ENCODE data around the gene IL1RN.
A peak's percentile ranks its signal among the peaks of the same experiment; 100 is the strongest.
"Not testable (repeated sequence)": the region's sequence is repeated elsewhere in the genome, so short reads cannot be mapped to it uniquely, and the experiment has no call there.

Gene IL1RN

GRCh38 chr2:113091231-113091896 is 36.0 kb upstream of the IL1RN start:
- DNase-seq (ENCODE audit: low spot score in 2 of 2), result no peak

GRCh38 chr2:113092864-113093612 is 34.4 kb upstream of the IL1RN start:
- Mint-ChIP-seq H3K9me3 (no peaks in the 10 kb centered on the region), H3K27ac (ENCODE audit: low read depth) (no peak overlapping the region), H3K36me3 (ENCODE audit: insufficient read depth) (no peaks in the 10 kb centered on the region), H3K4me3 (no peak overlapping the region), H3K27me3 (peaks cover 10% of the 10 kb centered on the region), H3K4me1 (peaks cover 5% of the 10 kb centered on the region)
- no peak for ATAC-seq (replicated peaks; ENCODE audit: extremely low read depth, poor library complexity, severe bottlenecking)
- DNase-seq (ENCODE audit: low spot score in 2 of 2), result no peak

More at GRCh38 chr2:113091231-113091896, 36.0 kb upstream of the IL1RN start:
- ATAC-seq (replicated peaks; ENCODE audit: extremely low read depth, poor library complexity, severe bottlenecking), result no peak
- Mint-ChIP-seq H3K9me3 (no peaks in the 10 kb centered on the region), H3K36me3 (ENCODE audit: insufficient read depth) (no peaks in the 10 kb centered on the region), H3K4me3 (no peak overlapping the region), H3K4me1 (no peaks in the 10 kb centered on the region), H3K27me3 (peaks cover 10% of the 10 kb centered on the region), H3K27ac (ENCODE audit: low read depth) (no peak overlapping the region)

GRCh38 chr2:113093613-113093977 is 33.8 kb upstream of the IL1RN start:
- ATAC-seq (replicated peaks; ENCODE audit: extremely low read depth, poor library complexity, severe bottlenecking), result no peak
- Mint-ChIP-seq H3K4me1 (peaks cover 10% of the 10 kb centered on the region), H3K4me3 (no peak overlapping the region), H3K27ac (ENCODE audit: low read depth) (no peak overlapping the region), H3K9me3 (no peaks in the 10 kb centered on the region), H3K27me3 (peaks cover 10% of the 10 kb centered on the region), H3K36me3 (ENCODE audit: insufficient read depth) (peaks cover 1% of the 10 kb centered on the region)
- no peak for DNase-seq (ENCODE audit: low spot score in 2 of 2)

GRCh38 chr2:113096306-113096705 is 31.1 kb upstream of the IL1RN start:
- H3K9me3 Mint-ChIP-seq; ATAC-seq (replicated peaks; ENCODE audit: extremely low read depth, poor library complexity, severe bottlenecking): not testable (repeated sequence)

GRCh38 chr2:113096842-113097618 is 30.4 kb upstream of the IL1RN start:
- DNase-seq (ENCODE audit: low spot score in 2 of 2); H3K4me3 Mint-ChIP-seq; H3K27ac Mint-ChIP-seq (ENCODE audit: low read depth); ATAC-seq (replicated peaks; ENCODE audit: extremely low read depth, poor library complexity, severe bottlenecking); H3K36me3 Mint-ChIP-seq (ENCODE audit: insufficient read depth); H3K9me3 Mint-ChIP-seq: not testable (repeated sequence)
- H3K4me1 Mint-ChIP-seq, result peaks cover 10% of the 10 kb centered on the region
- H3K27me3 Mint-ChIP-seq, result peaks cover 10% of the 10 kb centered on the region

More at GRCh38 chr2:113096306-113096705, 31.1 kb upstream of the IL1RN start:
- not testable (repeated sequence) for DNase-seq (ENCODE audit: low spot score in 2 of 2); H3K27ac Mint-ChIP-seq (ENCODE audit: low read depth); H3K4me3 Mint-ChIP-seq; H3K36me3 Mint-ChIP-seq (ENCODE audit: insufficient read depth)
- Mint-ChIP-seq H3K4me1 (peaks cover 10% of the 10 kb centered on the region), H3K27me3 (peaks cover 10% of the 10 kb centered on the region)

GRCh38 chr2:113098041-113098440 is 29.4 kb upstream of the IL1RN start:
- ATAC-seq (replicated peaks; ENCODE audit: extremely low read depth, poor library complexity, severe bottlenecking) (no peak), DNase-seq (ENCODE audit: low spot score in 2 of 2) (no peak)
- peak overlapping the region; percentile 85 for H3K27ac Mint-ChIP-seq (ENCODE audit: low read depth)
- peaks cover 10% of the 10 kb centered on the region for H3K4me1 Mint-ChIP-seq
- H3K9me3 Mint-ChIP-seq, result no peaks in the 10 kb centered on the region
- H3K27me3 Mint-ChIP-seq, result peaks cover 10% of the 10 kb centered on the region
- H3K4me3 Mint-ChIP-seq, result peak overlapping the region; percentile 64
- peaks cover 1% of the 10 kb centered on the region for H3K36me3 Mint-ChIP-seq (ENCODE audit: insufficient read depth)

GRCh38 chr2:113098532-113098931 is 28.9 kb upstream of the IL1RN start:
- ATAC-seq (replicated peaks; ENCODE audit: extremely low read depth, poor library complexity, severe bottlenecking), result no peak
- H3K36me3 Mint-ChIP-seq (ENCODE audit: insufficient read depth), result peaks cover 1% of the 10 kb centered on the region
- DNase-seq (ENCODE audit: low spot score in 2 of 2), result no peak
- peak overlapping the region; percentile 64 for H3K4me3 Mint-ChIP-seq
- peak overlapping the region; percentile 85 for H3K27ac Mint-ChIP-seq (ENCODE audit: low read depth)
- H3K4me1 Mint-ChIP-seq, result peaks cover 10% of the 10 kb centered on the region
- H3K27me3 Mint-ChIP-seq, result peaks cover 10% of the 10 kb centered on the region
- no peaks in the 10 kb centered on the region for H3K9me3 Mint-ChIP-seq

- no peak for ATAC-seq (replicated peaks; ENCODE audit: extremely low read depth, poor library complexity, severe bottlenecking)
- Mint-ChIP-seq H3K27ac (ENCODE audit: low read depth) (no peak overlapping the region), H3K4me3 (no peak overlapping the region), H3K9me3 (no peaks in the 10 kb centered on the region), H3K4me1 (peaks cover 10% of the 10 kb centered on the region), H3K36me3 (ENCODE audit: insufficient read depth) (peaks cover 1% of the 10 kb centered on the region), H3K27me3 (peaks cover 6% of the 10 kb centered on the region)
- DNase-seq (ENCODE audit: low spot score in 2 of 2), result no peak
These were observed 25.3 kb upstream of the IL1RN start for GRCh38 chr2:113102133-113102532.

- Mint-ChIP-seq H3K36me3 (ENCODE audit: insufficient read depth) (peaks cover 1% of the 10 kb centered on the region), H3K4me3 (no peak overlapping the region), H3K27me3 (peaks cover 13% of the 10 kb centered on the region), H3K9me3 (no peaks in the 10 kb centered on the region), H3K4me1 (peaks cover 3% of the 10 kb centered on the region), H3K27ac (ENCODE audit: low read depth) (no peak overlapping the region)
- DNase-seq (ENCODE audit: low spot score in 2 of 2) (no peak), ATAC-seq (replicated peaks; ENCODE audit: extremely low read depth, poor library complexity, severe bottlenecking) (no peak)
These were observed 24.1 kb upstream of the IL1RN start for GRCh38 chr2:113103277-113103676.

GRCh38 chr2:113104054-113104611 is 23.3 kb upstream of the IL1RN start:
- Mint-ChIP-seq H3K36me3 (ENCODE audit: insufficient read depth) (no peaks in the 10 kb centered on the region), H3K4me3 (no peak overlapping the region), H3K27ac (ENCODE audit: low read depth) (no peak overlapping the region), H3K27me3 (peaks cover 21% of the 10 kb centered on the region), H3K4me1 (no peaks in the 10 kb centered on the region), H3K9me3 (no peaks in the 10 kb centered on the region)
- no peak for DNase-seq (ENCODE audit: low spot score in 2 of 2)
- ATAC-seq (replicated peaks; ENCODE audit: extremely low read depth, poor library complexity, severe bottlenecking), result no peak

- Mint-ChIP-seq H3K4me3 (no peak overlapping the region), H3K36me3 (ENCODE audit: insufficient read depth) (no peaks in the 10 kb centered on the region), H3K9me3 (no peaks in the 10 kb centered on the region), H3K4me1 (no peaks in the 10 kb centered on the region), H3K27ac (ENCODE audit: low read depth) (no peak overlapping the region), H3K27me3 (peaks cover 21% of the 10 kb centered on the region)
- DNase-seq (ENCODE audit: low spot score in 2 of 2), result no peak
- no peak for ATAC-seq (replicated peaks; ENCODE audit: extremely low read depth, poor library complexity, severe bottlenecking)
These were observed 22.2 kb upstream of the IL1RN start for GRCh38 chr2:113105047-113105785.

- H3K27ac Mint-ChIP-seq (ENCODE audit: low read depth), result no peak overlapping the region
- no peak for ATAC-seq (replicated peaks; ENCODE audit: extremely low read depth, poor library complexity, severe bottlenecking)
- no peak overlapping the region for H3K4me3 Mint-ChIP-seq
- no peaks in the 10 kb centered on the region for H3K9me3 Mint-ChIP-seq
- no peak for DNase-seq (ENCODE audit: low spot score in 2 of 2)
- H3K4me1 Mint-ChIP-seq, result no peaks in the 10 kb centered on the region
- no peaks in the 10 kb centered on the region for H3K36me3 Mint-ChIP-seq (ENCODE audit: insufficient read depth)
- H3K27me3 Mint-ChIP-seq, result peaks cover 21% of the 10 kb centered on the region
These were observed 16.3 kb upstream of the IL1RN start for GRCh38 chr2:113111121-113111520.

Measured in central memory CD8-positive, alpha-beta T cell (primary cell).